ENCODE data around the gene OR1N1.
"Not testable (repeated sequence)": the region's sequence is repeated elsewhere in the genome, so short reads cannot be mapped to it uniquely, and the experiment has no call there.

Gene OR1N1, protein sequence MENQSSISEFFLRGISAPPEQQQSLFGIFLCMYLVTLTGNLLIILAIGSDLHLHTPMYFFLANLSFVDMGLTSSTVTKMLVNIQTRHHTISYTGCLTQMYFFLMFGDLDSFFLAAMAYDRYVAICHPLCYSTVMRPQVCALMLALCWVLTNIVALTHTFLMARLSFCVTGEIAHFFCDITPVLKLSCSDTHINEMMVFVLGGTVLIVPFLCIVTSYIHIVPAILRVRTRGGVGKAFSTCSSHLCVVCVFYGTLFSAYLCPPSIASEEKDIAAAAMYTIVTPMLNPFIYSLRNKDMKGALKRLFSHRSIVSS

GRCh38 chr9:122527193-122527592, at the start of gene OR1N1:
TSS of gene OR1N1 (minus strand) at chr9:122527293. CDS start at chr9:122527293, 0 bp downstream.
- no peak for DNase-seq

- DNase-seq: no peak
Measured at GRCh38 chr9:122572456-122572855, 45.4 kb upstream of the OR1N1 start.

DNA sequence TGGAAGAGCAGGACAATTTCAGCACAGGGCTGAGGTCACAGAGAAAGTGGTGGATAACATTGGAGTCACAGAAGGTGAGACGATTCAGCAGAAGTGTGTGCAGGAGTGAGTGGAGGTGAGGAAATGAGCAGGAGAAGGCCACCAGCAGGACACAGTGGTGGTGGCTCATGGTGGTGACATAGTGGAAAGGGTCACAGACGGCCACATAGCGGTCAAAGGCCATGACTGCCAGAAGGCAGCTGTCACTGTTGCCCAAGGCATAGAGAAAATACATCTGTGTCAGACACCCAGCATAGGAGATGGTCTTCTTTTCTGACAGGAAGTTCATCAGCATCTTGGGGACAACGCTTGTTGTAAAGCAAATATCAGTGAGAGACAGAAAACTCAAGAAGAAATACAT, 40.8 kb upstream of the OR1N1 start:
- DNase-seq: no peak

DNA sequence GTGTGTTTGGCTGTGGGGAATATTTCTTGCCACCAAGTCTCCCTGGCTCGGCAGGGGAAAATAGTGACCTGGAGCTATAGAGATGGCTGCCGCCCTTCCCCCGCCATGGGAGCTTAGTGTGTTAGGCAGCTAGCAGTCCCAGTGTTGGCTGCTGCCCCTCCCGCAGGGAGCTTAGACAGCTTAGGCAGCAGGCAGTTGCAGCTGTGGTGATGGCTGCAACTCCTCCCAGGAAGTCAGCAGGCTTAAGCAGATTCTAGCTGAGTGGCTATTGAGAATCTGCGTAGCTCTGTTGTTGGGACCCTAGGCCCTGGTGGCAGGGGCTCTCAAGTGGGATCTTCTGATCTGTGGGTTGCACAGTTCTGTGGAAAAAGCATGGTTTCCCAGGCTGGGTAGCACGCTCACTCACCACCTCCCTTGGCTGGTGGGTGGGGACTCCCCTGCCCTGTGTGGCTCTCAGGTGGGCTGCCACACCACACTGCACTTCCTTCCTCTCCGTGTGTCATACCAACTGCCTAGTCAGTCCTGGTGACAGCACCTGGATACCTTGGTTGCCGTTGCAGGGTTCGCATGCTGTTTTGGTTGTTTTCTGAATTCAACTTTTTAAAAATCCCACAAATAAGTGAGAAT, 35.2 kb upstream of the OR1N1 start:
- peak; percentile 59 for DNase-seq

DNA sequence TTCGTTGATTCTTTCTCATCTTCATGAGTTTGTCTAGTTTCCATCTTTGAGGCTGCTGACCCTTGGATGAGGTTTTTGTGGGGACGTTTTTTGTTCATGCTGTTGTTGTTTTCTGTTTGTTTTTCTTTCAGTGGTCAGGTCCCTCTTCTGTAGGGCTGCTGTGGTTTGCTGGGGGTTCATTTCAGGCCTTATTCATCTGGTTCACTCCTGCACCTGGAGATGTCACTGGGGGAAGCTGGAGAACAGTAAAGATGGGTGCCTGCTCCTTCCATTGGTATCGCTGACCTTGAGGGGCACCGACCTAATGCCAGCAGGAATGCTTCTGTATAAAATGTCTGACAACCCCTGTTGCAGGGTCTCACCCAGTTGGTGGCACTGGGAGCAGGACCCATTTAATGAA, 34.4 kb upstream of the OR1N1 start:
- no peak for DNase-seq

GRCh38 chr9:122552812-122553211, 25.7 kb upstream of the OR1N1 start, which contains the start of gene OR1N2:
TSS of gene OR1N2 (plus strand) at chr9:122553112. CDS start at chr9:122553212, 100 bp downstream.
- no peak for DNase-seq

DNA sequence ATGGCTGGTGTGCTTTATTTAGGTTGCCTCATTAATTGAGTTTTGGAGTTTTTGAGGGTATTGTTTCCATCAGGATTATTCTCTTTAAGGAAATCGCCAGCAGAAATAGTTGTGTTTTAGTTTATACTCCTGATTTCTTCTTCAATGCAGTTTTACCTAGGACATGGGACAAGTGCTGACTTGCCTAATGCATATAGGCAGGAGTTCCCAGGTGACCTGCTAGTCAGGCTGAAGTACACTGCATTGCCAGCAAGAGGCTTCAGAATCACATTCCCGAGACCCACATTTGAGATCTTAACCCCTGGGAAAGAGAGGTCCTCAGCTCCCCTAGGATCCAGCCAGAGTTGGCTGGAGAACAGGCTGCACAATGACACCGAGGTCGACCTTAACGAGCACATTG, 24.3 kb upstream of the OR1N1 start:
- DNase-seq: no peak

- DNase-seq: no peak
Measured at GRCh38 chr9:122546196-122546595, 19.1 kb upstream of the OR1N1 start.

DNA sequence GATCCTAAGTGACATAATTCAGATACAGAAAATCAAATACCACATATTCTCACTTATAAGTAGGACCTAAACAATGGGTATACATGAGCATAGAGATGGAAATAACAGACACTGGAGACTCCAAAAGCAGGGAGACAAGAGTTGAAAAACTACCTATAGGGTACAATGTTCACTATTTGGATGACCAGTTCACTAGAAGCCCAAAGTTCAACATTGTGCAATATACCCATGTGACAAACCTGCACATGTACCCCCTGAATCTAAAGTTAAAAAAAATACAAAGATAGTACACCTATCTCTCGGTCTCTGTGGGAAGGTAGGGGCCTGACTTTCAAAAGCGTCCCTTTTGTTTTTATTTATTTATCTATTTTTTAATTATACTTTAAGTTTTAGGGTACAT, 11.7 kb upstream of the OR1N1 start:
- no peak for DNase-seq

GRCh38 chr9:122537066-122537465, 10.0 kb upstream of the OR1N1 start:
- not testable (repeated sequence) for DNase-seq

- DNase-seq: no peak
Measured at GRCh38 chr9:122536134-122536533, 9.0 kb upstream of the OR1N1 start.

DNA sequence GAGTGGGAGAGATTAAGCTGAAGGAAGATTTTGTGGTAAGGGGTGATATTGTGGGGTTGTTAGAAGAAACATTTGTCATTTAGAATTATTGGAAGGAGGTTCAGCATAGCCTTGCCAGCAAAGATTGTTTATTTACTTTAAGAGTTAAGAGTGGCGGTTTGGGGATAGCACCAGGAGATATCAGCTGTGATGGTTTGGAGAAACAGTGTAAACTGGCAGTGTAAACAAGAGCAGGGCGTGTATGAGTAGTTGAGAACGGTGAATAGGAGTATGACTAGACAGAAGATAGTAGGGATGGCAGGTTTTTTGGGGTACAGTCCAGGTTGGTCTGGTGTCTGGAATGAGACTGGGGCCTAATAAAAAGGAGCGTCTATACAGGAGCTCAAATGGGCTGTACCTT, 4.1 kb upstream of the OR1N1 start:
- DNase-seq: not testable (repeated sequence)

- no peak for DNase-seq
Measured at GRCh38 chr9:122526602-122527001, 491 bp downstream of the OR1N1 start.

- no peak for DNase-seq
Measured at GRCh38 chr9:122519376-122519775, 7.7 kb downstream of the OR1N1 start.

GRCh38 chr9:122518841-122519240, 8.3 kb downstream of the OR1N1 start, which contains the start of gene OR1J4:
TSS of gene OR1J4 (plus strand) at chr9:122519141. CDS start at chr9:122519141, 0 bp downstream.
- no peak for DNase-seq

GRCh38 chr9:122518226-122518625, 8.9 kb downstream of the OR1N1 start:
- DNase-seq: no peak

GRCh38 chr9:122510502-122510901, 16.6 kb downstream of the OR1N1 start, which contains the start of gene OR1J2:
TSS of gene OR1J2 (plus strand) at chr9:122510802. CDS start at chr9:122510802, 0 bp downstream.
- no peak for DNase-seq

- DNase-seq: no peak
Measured at GRCh38 chr9:122506964-122507363, 20.1 kb downstream of the OR1N1 start.

- DNase-seq: peak; percentile 56
Measured at GRCh38 chr9:122498883-122499288, 28.2 kb downstream of the OR1N1 start.

GRCh38 chr9:122479062-122479461, 48.0 kb downstream of the OR1N1 start:
- no peak for DNase-seq

DNA sequence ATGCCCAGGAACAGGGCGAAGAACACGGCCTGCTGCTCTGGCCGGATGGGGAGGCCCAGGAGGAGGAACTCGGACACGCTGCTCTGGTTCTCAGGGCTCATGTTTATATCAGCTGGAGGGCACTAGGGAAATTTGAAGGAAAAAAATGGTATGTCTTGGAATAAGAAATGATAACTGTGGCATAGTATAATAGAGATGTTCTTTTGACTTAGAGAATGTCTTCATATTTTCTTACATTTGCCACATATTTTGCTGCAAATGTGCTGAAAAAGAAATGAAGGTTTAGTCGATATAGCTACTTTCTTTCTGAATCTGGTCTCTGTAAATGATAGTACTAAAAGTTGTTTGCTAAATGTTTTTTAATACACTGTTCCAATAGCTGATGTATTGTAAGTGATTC, 49.3 kb downstream of the OR1N1 start, which contains the start of gene OR1J1:
OR1J1 (minus strand) TSS at position 101 of the 400 bp plus-strand sequence; CDS start at position 101, 0 bp downstream.
- DNase-seq: no peak

- DNase-seq: no peak
Measured at GRCh38 chr9:122477346-122477745, 49.7 kb downstream of the OR1N1 start.
